ENCODE measurements around the gene FAM217A. TPM values are rescaled to one million over a fixed set of nuclear protein-coding genes. Genes with fewer than 3 reads are reported as not detected.
A peak's percentile ranks its signal among the peaks of the same experiment; 100 is the strongest.

Gene FAM217A
- polyA plus RNA-seq, 4 donors = 0.04 to 0.65 TPM; not detected in 2

DNA sequence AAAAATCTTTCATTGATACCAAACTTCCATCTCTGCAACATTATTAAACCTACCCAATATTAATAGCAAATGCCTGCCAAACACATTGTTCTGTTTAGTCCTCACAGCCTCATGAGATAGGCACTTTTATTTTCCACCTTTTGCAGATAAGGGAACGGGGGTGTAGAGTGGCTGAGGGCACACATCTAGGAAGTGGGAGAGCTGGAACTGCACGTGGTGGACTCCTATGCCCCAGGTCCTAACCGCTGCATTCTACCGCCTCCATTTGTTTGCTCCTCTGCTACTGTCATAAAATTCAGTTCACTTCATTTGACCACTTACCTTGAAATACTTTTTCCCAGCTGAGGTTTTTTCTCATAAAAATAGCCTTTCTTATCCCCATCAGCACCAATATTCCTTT is 7.6 kb downstream of the FAM217A start:
- WGBS, 3 donors = 41 to 63% (median 46%) methylated on average over 4 of the region's 4 CpGs

GRCh38 chr6:4069199-4069598 is 9.7 kb downstream of the FAM217A start:
- 80 to 85% (median 81%) methylated on average over 6 of the region's 6 CpGs for WGBS, 3 donors

More for the DNA sequence above, 7.6 kb downstream of the FAM217A start:
- no peak for FAIRE-seq
- Histone ChIP-seq H3K36me3 (ENCODE audit: control insufficient read depth in 3 of 3, insufficient read depth in 2 of 3, low read depth in 1 of 3, low read length in 3 of 3) (no peaks in the 10 kb centered on the region), H3K4me3 (ENCODE audit: low read depth in 1 of 3, low read length in 3 of 3) (no peak overlapping the region), H3K4me1 (ENCODE audit: control insufficient read depth in 3 of 3, insufficient read depth in 2 of 3, low read depth in 1 of 3, low read length in 2 of 3) (peaks cover 0 to 6% (median 0%) of the 10 kb centered on the region in 3 donors), H3K9me3 (ENCODE audit: control insufficient read depth in 2 of 2, insufficient read depth in 1 of 2, low read depth in 1 of 2, low read length in 1 of 2) (no peaks in the 10 kb centered on the region), H3K27me3 (ENCODE audit: control insufficient read depth in 3 of 3, insufficient read depth in 3 of 3, low read length in 3 of 3) (no peaks in the 10 kb centered on the region), H3K27ac (ENCODE audit: low read depth in 1 of 3, low read length in 2 of 3) (no peak overlapping the region)
- peak in 1 of 2 donors; percentile 19 for DNase-seq

GRCh38 chr6:4067673-4068072 is 11.3 kb downstream of the FAM217A start:
- FAIRE-seq = no peak

More at GRCh38 chr6:4069199-4069598, 9.7 kb downstream of the FAM217A start:
- Histone ChIP-seq H3K27ac (ENCODE audit: low read depth in 1 of 3, low read length in 2 of 3) (no peak overlapping the region), H3K36me3 (ENCODE audit: control insufficient read depth in 3 of 3, insufficient read depth in 2 of 3, low read depth in 1 of 3, low read length in 3 of 3) (peaks cover 0 to 3% (median 0%) of the 10 kb centered on the region in 3 donors), H3K4me1 (ENCODE audit: control insufficient read depth in 3 of 3, insufficient read depth in 2 of 3, low read depth in 1 of 3, low read length in 2 of 3) (peaks cover 0 to 6% (median 0%) of the 10 kb centered on the region in 3 donors), H3K4me3 (ENCODE audit: low read depth in 1 of 3, low read length in 3 of 3) (no peak overlapping the region), H3K9me3 (ENCODE audit: control insufficient read depth in 2 of 2, insufficient read depth in 1 of 2, low read depth in 1 of 2, low read length in 1 of 2) (no peaks in the 10 kb centered on the region), H3K27me3 (ENCODE audit: control insufficient read depth in 3 of 3, insufficient read depth in 3 of 3, low read length in 3 of 3) (no peaks in the 10 kb centered on the region)
- DNase-seq (no peak), FAIRE-seq (no peak)

DNA sequence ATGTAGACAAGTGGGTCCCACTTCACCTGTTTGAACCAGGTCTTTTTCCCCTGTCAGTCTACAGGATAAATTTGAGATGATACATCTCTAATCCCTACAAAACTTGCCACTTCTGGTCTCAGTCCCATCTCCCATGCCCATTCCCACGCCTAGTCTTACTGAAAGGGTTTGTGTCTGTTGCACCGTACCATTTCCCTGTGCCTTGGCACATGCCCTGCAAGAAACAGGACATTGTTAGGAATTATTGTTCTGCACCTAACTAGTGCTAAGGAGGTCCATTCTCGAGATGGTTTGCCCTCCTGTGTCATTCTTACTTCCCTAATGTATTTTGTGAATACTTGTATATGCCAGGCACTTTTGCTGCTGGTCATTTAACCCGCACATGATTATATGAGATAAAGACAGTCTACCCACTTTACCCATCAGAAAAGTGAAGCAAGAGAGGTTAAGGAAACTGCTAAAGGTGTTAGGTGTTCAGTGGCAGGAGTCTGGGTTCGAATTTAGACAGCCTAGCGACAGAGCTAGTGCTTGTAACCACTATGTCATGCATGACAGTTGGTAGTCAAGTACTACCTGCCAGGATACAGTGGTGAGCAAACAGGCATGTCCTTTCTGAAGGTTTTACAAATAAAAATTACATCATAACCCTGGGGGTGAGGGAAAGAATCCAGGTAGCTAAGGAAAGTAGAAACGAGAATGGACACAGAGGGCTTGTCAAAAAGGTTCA is 12.7 kb downstream of the FAM217A start:
- Histone ChIP-seq H3K27ac (ENCODE audit: low read depth in 1 of 3, low read length in 2 of 3) (no peak overlapping the region), H3K27me3 (ENCODE audit: control insufficient read depth in 3 of 3, insufficient read depth in 3 of 3, low read length in 3 of 3) (no peaks in the 10 kb centered on the region), H3K4me1 (ENCODE audit: control insufficient read depth in 3 of 3, insufficient read depth in 2 of 3, low read depth in 1 of 3, low read length in 2 of 3) (peaks cover 0 to 6% (median 0%) of the 10 kb centered on the region in 3 donors), H3K4me3 (ENCODE audit: low read depth in 1 of 3, low read length in 3 of 3) (no peak overlapping the region), H3K9me3 (ENCODE audit: control insufficient read depth in 2 of 2, insufficient read depth in 1 of 2, low read depth in 1 of 2, low read length in 1 of 2) (no peaks in the 10 kb centered on the region), H3K36me3 (ENCODE audit: control insufficient read depth in 3 of 3, insufficient read depth in 2 of 3, low read depth in 1 of 3, low read length in 3 of 3) (peaks cover 0 to 5% (median 4%) of the 10 kb centered on the region in 3 donors)
- no peak for DNase-seq
- FAIRE-seq = no peak
- WGBS, 3 donors = 71 to 84% (median 76%) methylated on average over 7 of the region's 7 CpGs

More at GRCh38 chr6:4067673-4068072, 11.3 kb downstream of the FAM217A start:
- WGBS, 3 donors = 85 to 90% (median 85%) methylated on average over 1 of the region's 1 CpG
- Histone ChIP-seq H3K36me3 (ENCODE audit: control insufficient read depth in 3 of 3, insufficient read depth in 2 of 3, low read depth in 1 of 3, low read length in 3 of 3) (peaks cover 0 to 3% (median 0%) of the 10 kb centered on the region in 3 donors), H3K4me1 (ENCODE audit: control insufficient read depth in 3 of 3, insufficient read depth in 2 of 3, low read depth in 1 of 3, low read length in 2 of 3) (peaks cover 0 to 6% (median 0%) of the 10 kb centered on the region in 3 donors), H3K27me3 (ENCODE audit: control insufficient read depth in 3 of 3, insufficient read depth in 3 of 3, low read length in 3 of 3) (no peaks in the 10 kb centered on the region), H3K27ac (ENCODE audit: low read depth in 1 of 3, low read length in 2 of 3) (peak overlapping the region in 1 of 3 donors; percentile 1), H3K9me3 (ENCODE audit: control insufficient read depth in 2 of 2, insufficient read depth in 1 of 2, low read depth in 1 of 2, low read length in 1 of 2) (no peaks in the 10 kb centered on the region), H3K4me3 (ENCODE audit: low read depth in 1 of 3, low read length in 3 of 3) (no peak overlapping the region)
- peak in 1 of 2 donors; percentile 53 for DNase-seq

- Histone ChIP-seq H3K4me1 (ENCODE audit: control insufficient read depth in 3 of 3, insufficient read depth in 2 of 3, low read depth in 1 of 3, low read length in 2 of 3) (no peaks in the 10 kb centered on the region), H3K36me3 (ENCODE audit: control insufficient read depth in 3 of 3, insufficient read depth in 2 of 3, low read depth in 1 of 3, low read length in 3 of 3) (peaks cover 6 to 24% (median 15%) of the 10 kb centered on the region in 3 donors), H3K4me3 (ENCODE audit: low read depth in 1 of 3, low read length in 3 of 3) (no peak overlapping the region), H3K27ac (ENCODE audit: low read depth in 1 of 3, low read length in 2 of 3) (no peak overlapping the region), H3K27me3 (ENCODE audit: control insufficient read depth in 3 of 3, insufficient read depth in 3 of 3, low read length in 3 of 3) (no peaks in the 10 kb centered on the region), H3K9me3 (ENCODE audit: control insufficient read depth in 2 of 2, insufficient read depth in 1 of 2, low read depth in 1 of 2, low read length in 1 of 2) (no peaks in the 10 kb centered on the region)
- DNase-seq (peak; percentile 17 to 20), FAIRE-seq (no peak)
- 65 to 78% (median 71%) methylated on average over 4 of the region's 4 CpGs for whole genome bisulfite sequencing, 3 donors
Observed at GRCh38 chr6:4059115-4059777, 19.7 kb downstream of the FAM217A start.

DNA sequence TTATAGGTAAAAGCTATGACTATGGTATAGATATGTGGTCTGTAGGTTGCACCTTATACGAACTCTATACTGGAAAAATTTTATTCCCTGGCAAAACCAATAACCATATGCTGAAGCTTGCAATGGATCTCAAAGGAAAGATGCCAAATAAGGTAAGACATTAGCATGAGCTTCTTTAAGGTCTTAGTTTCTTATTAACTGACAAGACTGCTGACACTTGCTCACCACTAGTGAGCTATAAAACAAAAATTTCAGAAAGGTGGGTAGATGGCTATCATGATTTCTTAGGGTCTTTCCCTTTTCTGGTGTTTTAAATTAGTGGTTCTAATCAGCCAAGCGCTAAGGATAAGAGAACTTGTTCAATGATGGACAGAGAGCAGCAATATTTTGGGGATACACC is 21.9 kb downstream of the FAM217A start:
- no peak overlapping the region for H3K27ac ChIP-seq (ENCODE audit: low read depth in 1 of 3, low read length in 2 of 3)
- no peaks in the 10 kb centered on the region for H3K4me1 ChIP-seq (ENCODE audit: control insufficient read depth in 3 of 3, insufficient read depth in 2 of 3, low read depth in 1 of 3, low read length in 2 of 3)
- H3K9me3 ChIP-seq (ENCODE audit: control insufficient read depth in 2 of 2, insufficient read depth in 1 of 2, low read depth in 1 of 2, low read length in 1 of 2) = no peaks in the 10 kb centered on the region
- no peak for DNase-seq
- H3K4me3 ChIP-seq (ENCODE audit: low read depth in 1 of 3, low read length in 3 of 3) = no peak overlapping the region
- peaks cover 6 to 32% (median 13%) of the 10 kb centered on the region in 3 donors for H3K36me3 ChIP-seq (ENCODE audit: control insufficient read depth in 3 of 3, insufficient read depth in 2 of 3, low read depth in 1 of 3, low read length in 3 of 3)
- 97 to 100% (median 99%) methylated on average over 2 of the region's 2 CpGs for WGBS, 3 donors
- no peaks in the 10 kb centered on the region for H3K27me3 ChIP-seq (ENCODE audit: control insufficient read depth in 3 of 3, insufficient read depth in 3 of 3, low read length in 3 of 3)
- FAIRE-seq = no peak

DNA sequence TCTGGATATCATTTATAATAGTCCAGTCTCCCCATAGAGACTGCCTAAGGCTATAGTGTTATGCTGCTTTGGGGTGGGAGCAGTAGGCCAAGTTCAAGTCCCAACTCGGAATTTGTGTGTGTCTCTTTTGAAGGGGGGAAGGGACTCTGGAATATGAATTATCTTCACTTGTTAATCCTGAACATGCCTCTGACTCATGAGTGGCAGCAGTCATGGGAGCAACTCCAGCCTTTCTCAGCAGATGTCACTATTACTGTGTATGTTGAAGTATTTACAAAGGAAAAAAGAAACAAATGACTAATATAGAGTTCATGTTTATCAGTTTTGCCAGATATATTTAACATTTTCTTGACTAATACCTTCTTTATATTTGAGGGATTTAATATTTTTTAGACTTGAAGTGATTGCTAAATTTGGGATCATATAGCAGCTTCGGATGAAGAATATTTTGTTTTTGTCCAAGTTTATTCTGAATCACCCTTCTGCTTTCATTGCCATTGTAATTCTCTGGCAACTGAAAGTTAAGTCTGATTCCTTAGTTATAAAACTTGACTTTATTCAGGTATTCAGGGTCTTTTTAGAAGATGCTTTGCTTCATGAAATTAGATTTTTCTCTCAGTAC is 23.4 kb downstream of the FAM217A start:
- DNase-seq (peak; percentile 65 to 67), FAIRE-seq (no peak)
- Histone ChIP-seq H3K36me3 (ENCODE audit: control insufficient read depth in 3 of 3, insufficient read depth in 2 of 3, low read depth in 1 of 3, low read length in 3 of 3) (peaks cover 6 to 37% (median 14%) of the 10 kb centered on the region in 3 donors), H3K4me3 (ENCODE audit: low read depth in 1 of 3, low read length in 3 of 3) (no peak overlapping the region), H3K27ac (ENCODE audit: low read depth in 1 of 3, low read length in 2 of 3) (no peak overlapping the region), H3K4me1 (ENCODE audit: control insufficient read depth in 3 of 3, insufficient read depth in 2 of 3, low read depth in 1 of 3, low read length in 2 of 3) (no peaks in the 10 kb centered on the region), H3K27me3 (ENCODE audit: control insufficient read depth in 3 of 3, insufficient read depth in 3 of 3, low read length in 3 of 3) (no peaks in the 10 kb centered on the region), H3K9me3 (ENCODE audit: control insufficient read depth in 2 of 2, insufficient read depth in 1 of 2, low read depth in 1 of 2, low read length in 1 of 2) (no peaks in the 10 kb centered on the region)
- WGBS, 3 donors = 58 to 67% (median 61%) methylated on average over 2 of the region's 2 CpGs

DNA sequence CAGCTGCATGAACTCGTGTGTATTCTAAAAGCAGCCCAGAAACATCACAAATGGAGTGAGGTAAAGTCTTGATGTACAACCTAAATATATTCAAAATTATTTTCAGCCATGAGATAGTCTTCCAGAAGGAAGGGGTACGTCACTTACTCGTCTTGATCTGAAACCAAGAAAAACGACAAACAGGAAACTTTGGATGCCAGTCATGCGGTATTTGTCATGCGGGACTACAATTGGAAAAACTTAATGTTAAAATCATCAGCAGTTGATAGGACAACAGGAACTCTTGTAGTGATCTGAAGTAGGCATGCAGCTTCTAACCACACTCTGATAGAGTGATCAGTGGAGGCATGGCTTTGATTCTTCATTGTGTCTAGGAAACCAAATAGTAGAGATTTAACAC is 29.7 kb downstream of the FAM217A start:
- WGBS, 3 donors = 90 to 96% (median 94%) methylated on average over 6 of the region's 6 CpGs
- Histone ChIP-seq H3K27ac (ENCODE audit: low read depth in 1 of 3, low read length in 2 of 3) (no peak overlapping the region), H3K4me1 (ENCODE audit: control insufficient read depth in 3 of 3, insufficient read depth in 2 of 3, low read depth in 1 of 3, low read length in 2 of 3) (no peaks in the 10 kb centered on the region), H3K27me3 (ENCODE audit: control insufficient read depth in 3 of 3, insufficient read depth in 3 of 3, low read length in 3 of 3) (no peaks in the 10 kb centered on the region), H3K36me3 (ENCODE audit: control insufficient read depth in 3 of 3, insufficient read depth in 2 of 3, low read depth in 1 of 3, low read length in 3 of 3) (peaks cover 8 to 31% (median 19%) of the 10 kb centered on the region in 3 donors), H3K4me3 (ENCODE audit: low read depth in 1 of 3, low read length in 3 of 3) (no peak overlapping the region), H3K9me3 (ENCODE audit: control insufficient read depth in 2 of 2, insufficient read depth in 1 of 2, low read depth in 1 of 2, low read length in 1 of 2) (no peaks in the 10 kb centered on the region)
- FAIRE-seq = no peak
- DNase-seq = no peak
